Endometrium (tissue), 2 donors: Measurements from ENCODE around the gene PHKA2.

ENCODE experiments used
- FAIRE-seq: peaks from 2 replicates; lab custom pipeline; 2012; peaks lifted over from hg19 to GRCh38; lab: Jason Lieb, UNC
- donor health status: control.
- donor health status: control.

The PHKA2 gene

DNA sequence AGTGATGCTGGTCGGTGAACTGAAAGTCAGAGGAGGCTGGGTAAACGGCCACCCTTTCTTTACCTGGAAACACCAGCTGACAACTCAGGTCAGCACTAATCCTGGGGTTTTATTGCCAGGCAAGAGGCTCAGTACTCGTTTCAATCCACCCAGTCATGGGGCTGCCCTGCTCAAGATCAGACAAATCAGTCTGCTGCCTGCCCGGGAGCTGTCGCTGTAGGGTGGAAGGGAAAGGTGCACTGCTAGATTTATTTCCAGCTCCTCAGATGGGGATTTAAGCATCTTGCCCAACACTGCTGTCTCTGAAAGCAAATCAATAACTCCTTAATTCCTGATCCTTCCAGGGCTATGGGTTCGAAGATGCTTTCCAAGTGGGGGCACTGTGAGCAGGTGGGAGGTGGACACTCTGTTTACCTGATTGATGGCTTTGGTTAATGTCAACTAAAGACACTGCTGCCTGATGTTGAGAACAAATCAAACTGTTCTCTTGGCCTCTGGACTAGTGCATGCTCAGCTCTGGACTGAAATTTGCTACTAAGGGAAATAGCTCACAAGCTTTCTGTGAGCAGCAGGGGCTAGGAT, 59.3 kb downstream of the PHKA2 start:
- no peak for FAIRE-seq

DNA sequence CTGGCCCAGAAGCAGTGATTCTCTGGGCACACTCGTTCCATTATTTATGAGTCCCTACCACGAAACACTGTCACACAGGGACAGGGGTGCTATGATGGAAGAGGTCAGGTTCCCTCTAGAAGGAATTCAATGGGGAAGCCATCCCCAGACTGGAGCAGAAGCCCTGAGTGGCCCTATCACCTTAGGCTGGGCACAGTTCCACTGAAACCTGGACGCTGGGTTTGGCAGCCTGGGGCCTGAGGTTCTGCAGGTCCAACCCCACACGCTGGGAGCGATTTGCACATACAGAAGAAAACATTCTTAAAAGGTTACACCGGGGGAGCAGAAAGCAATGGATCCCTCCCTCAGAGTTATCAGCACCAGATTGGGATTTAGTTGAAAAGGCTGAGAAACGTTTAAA, 63.3 kb downstream of the PHKA2 start:
- FAIRE-seq: no peak

DNA sequence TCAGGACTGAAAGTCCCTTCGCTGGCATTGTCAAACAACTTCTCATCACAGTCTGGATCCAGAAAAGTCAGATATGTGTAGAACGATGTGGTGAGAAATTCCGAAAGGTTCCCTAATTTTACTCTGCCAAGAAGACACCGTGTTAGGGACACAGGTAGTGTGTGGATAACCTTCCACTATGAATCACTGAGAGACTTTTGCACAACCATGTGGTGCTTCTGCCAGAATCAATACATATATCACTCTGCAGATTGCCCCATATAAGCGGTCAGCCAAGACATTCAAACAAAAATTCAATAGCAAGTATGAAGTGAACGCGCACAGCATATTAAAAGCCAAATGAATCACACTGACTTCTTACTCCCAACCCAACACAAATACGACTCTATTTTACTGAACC, 63.8 kb downstream of the PHKA2 start:
- FAIRE-seq: no peak

DNA sequence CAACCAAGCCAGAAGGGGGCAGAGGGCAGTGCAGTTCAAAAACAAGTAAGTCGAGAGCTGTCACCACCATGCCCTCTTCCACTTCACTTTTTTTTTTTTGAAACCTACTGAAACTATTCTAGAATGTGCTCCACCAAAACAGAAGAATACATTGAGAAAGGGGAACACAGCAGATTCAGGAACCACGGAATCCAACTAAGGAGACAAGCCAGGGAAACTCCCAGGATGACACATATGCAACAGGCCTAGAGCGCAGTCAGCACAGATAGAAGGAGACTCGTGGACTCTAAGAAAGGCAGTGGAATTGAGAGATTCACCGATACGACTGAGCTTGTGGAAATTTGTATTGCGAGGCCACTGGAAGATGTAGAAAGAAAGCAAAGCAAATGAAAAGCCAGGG, 66.1 kb downstream of the PHKA2 start:
- FAIRE-seq: no peak

DNA sequence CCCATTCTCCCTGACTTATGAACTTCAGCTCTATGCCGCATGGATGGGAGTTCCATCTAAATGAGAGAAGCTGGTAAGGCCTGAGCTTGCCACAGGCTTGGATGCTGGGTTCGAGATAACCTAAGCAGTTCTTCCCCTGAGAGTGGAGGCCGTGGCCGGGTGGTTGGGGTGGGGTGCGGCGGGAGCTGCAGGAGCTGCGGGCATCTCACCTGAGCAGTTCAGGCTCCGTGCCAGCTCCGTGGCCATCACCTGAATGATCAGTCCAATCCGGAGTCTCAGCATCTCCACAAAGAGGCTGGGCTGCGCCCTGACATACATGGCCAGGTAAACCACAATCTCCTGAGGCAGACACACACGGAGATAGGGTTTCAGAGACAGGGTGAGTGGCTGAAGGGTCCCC, 77.6 kb downstream of the PHKA2 start:
- no peak for FAIRE-seq

DNA sequence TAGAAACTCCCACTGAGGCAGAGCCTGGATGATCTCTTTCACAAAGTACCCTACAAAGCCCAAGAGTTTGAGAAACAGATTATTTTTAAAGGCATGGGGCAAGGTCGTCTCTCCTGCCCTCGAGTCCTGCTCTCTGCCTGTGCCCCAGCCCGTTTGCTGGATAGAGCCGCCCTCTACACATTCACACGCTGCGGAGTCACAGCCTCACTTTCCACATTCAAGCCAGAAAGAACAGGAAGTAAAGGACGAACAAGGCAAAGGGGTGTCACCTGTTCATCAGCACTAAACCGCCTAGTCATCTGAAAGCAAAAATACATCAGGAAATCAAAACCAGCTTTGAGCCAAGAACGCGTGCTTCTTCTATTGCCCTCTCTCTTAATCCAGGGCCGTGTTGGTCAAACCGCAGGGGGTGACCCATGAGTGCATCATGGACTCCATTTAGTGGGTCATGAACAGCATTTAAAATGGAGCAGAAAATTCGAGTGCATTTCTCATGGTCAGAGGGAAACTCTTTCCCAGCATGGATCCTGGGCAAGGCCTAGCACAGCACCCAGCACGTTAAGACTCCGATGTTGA, 83.4 kb downstream of the PHKA2 start:
- FAIRE-seq: no peak

DNA sequence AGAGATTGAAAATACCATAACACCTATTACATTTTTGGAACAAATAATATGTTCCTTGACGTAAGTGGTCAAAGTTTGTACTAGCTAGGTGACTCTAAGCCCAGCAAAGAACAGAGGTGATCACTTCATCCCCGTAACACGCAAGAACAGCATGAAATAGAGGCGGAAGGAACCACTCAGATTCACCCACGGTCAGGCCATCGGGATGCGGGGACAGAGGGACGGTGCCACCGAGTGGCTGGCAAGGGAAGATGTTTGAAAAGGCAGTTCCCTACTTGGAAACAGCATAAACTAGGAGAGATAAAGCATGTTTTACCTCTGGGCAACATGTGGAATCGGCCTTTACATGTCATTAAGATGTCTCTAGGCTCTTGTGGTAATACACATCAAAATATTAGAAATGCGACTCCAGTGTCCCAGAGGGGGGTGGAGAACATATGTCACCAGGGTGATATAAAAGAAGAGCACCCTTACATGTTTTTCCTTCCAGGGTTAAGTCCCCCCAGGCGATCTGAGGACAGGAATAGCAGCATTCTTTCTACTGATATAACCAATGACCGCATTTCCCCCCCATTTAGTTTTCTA, 84.0 kb downstream of the PHKA2 start:
- FAIRE-seq: no peak

DNA sequence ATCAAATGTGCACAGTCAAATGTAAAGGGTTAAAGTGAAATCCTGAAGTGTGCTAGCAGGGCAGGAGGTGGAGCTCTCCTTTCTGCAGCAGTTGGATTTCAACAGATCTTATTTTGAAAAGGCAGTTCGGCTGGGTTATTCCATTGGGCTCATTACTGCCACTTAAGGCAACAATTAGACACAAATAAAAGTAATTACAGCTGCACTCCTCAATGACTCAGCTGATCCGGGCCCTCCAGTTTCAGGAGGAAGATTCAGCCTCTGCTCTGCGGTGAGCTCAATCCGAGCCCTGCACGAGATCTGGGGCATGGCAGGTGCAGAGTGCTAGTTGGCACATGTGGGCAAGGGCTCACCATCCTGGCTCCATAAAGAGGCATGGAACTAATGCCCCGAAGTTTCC, 85.4 kb downstream of the PHKA2 start:
- no peak for FAIRE-seq

DNA sequence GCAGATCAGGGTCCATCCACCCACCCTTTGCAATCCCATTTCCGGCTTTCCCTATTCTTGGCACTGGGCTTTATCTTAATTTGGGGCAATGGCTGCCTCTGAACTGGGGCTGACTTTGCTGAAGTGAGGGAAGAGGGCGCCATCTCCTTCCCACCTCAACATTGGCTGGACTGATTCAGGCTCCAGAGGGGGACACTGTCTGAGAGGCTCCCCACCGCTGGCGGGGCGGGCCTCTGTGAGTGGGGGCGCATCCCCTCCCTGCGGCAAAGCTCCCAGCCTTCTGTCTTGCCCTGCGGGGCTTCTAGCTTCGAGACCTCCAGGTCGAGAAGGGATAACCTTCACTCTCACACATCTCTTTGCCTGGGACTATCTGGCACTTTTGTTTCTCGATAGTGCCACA, 85.8 kb downstream of the PHKA2 start:
- no peak for FAIRE-seq

DNA sequence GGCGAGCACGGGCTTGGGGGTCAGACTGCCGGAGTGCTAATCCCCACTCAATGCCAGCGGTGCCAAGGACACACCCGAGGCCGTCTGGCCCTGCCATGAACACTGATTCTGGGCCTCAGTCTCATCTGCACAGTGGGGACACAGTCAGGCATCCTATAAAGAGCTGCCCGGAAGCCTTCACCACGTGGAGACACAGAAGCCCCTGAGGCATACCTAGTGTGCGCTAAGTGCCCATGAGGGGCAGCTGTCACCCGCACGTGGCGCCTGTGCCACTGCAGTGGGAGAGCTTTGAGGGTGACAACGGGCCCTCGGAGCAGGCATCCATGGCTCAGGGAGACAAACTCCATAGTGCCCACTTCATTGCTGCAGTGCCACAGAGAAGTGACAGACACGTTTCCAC, 86.3 kb downstream of the PHKA2 start:
- no peak for FAIRE-seq

DNA sequence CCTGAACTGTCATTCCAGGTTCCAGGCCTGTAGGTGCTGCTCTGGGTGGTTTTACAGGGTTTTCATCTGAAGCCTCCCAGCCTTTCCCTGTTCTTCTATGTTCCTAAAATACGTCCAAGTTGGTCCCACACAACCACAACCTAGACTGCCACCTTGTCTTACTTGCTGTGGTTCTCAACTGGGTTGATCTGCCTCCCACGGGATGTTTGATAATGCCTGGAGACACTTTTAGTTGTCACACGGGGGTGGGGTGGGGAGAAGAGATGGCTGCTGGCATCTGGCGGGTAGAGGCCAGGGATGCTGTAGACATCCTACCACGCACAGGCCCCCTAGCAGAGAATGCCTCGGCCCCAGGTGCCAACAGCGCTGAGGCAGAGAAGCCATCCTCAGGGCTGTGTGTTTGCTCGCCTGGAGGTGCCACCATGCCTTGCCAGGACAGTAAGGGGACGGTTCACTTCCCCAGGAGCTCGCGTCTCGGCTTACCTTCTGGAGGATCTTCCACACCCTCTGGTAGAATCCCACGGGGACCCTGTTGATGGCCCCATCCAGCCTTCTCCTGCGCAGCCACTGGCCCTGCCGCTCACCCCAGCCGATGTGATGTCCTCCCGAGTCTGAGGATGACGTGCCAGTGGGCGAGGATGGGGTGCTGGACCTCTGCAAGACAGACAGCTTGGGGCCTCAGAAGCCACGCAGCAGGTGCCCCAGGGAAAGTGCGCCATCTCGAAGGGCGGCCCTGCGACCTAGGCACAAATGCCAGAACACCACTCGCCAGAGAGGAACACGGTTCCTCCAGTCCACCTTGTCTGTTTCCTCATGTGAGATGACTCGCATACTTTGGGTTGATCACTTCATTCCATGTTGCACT, 87.0 kb downstream of the PHKA2 start:
- FAIRE-seq: no peak

DNA sequence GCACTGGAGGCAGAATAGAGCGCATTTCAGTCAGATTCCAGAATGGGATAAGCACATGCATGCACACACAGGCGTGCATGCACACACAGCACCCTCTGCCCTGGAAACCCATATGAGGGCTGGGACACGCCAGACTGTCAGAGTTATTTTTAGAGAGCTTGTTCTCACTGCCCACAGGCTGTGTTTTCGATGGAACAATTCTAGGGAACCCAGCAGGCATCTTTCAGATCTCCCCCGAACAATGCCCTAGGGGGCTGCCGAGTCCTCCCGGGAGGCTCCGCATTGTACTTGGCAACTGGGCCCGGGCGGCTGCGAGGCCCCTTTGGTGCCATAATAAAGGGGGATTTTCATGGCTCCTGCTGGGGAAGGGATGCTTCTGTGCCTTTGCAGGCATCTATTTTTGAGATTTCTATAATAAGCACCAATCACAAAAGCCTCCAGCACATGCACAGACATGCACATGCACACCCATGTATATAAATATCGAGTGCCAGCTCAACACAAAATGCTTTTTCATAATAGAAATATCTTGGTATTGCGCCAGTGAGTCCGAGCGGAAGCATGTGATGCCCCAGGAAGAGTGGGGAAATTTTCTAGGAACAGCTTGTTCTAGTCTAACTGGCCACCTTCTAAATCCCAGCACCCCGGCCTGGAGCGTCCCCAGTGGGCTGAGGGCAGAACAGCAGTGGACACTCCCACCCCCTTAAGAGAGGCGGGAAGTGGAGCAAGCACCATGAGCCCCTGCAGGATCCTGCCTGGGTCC, 88.5 kb downstream of the PHKA2 start:
- FAIRE-seq: no peak

DNA sequence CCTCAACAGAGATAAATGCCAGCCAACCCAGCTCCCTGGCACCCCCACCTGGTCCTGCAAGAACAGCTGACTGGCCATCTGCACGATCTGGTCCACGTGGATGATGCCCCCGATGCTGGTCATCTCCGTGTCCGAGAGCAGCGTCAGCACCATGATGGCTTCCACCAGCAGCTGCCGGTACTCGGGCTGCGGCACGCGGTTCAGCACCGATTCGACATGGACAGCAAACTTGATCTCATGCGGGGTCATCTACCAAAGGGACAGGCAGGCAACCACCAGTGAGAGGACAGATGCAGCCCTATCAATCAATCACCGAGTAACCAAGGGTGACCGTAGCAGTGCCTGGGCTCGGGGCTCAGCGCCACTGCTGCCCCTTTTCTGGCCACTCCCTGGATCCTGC, 89.8 kb downstream of the PHKA2 start:
- no peak for FAIRE-seq

DNA sequence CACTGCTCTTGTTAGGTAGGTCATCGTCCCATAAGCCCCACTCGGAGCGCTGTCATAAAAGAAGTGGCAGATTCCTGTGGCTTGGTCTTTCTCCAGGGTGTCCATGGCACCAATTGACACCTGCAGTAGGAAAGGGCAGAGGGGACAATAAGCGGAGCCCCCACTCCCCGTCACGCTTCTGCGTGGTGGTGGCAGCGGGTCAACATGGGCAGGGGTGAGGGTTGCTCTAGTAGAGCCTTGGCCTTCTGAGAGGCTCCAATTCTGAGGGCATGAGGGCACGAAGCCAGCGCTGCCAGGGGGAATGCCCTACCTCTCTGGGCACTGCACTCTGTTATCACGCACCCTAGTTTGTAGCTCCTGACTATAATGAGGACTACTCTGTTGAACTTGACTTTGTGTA, 90.4 kb downstream of the PHKA2 start:
- no peak for FAIRE-seq

DNA sequence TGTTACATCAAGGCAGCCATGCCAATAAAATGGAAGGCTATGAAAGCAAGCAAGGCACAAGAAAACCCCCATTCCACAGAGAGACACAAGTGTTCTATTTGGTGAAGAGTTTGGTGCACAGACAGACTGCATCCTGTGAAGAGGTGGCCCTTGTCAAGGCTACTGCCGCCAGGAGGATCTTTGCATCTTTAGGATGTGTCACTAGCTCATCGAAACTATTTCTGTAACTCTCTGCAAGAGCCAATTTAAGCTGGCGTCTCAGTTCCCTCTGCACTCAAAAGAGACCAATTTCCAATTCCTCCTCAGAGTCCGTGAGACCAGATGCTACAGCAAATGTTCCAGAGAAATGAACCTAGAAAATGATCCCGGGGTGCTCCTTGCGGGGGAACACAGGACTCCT, 91.0 kb downstream of the PHKA2 start:
- no peak for FAIRE-seq

DNA sequence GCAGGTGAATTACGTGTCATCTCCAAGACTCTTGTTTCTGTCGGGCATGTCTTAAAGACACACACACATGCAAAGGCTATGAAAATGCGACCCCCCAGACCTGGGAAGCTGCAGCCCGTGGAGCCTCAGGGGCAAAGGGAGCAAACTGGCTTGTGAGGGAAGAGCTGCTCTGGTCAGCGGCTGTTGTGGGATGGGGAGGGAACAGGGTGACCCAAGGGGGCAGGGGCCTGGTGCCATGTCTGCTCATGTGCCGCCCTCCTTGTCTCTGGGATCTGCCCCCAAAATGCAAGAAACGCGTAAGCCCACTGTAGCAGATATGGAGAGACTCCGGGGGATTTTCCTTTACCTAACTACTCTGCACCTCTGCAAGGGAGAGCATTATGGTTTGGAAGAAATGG, 92.4 kb downstream of the PHKA2 start:
- FAIRE-seq: no peak

DNA sequence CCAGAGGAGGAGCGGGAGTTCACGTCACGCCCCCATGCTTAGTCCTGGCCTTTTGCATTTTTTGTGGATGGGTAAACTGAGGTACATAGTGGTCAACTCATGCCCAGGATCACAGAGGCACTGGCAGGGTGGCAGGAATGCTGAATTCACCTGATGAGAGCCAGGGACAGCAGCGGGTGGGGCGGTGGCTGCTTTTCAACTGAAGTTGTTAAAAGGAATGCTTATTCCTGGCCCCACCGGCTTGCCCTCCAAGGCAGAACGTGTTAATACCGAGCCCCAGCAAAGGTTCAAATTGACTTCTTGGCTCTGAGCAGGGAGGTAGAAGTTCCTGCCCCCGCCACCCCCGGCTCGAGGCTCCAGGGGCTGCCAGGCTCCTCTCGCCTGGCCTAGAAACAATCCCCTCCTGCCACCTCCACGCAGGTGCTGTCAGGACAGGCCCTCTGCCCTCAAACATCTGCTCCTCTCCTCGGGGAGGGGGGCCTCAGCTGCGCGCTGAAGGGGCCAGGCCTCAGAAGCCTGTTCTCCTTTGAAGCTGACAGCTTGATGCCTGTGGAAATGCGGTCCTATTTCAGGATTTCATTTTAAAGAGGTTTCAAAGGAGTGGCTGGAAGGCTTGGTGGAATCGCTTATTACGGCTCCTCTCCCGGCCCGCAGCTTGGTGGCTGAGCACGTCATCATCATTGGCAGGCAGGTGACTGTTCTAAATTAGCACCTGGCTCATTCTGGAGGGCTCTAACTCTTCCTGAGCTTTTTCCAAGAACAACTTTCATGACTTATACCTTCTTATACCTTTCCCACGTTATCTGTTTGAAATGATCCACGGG, 93.0 kb downstream of the PHKA2 start:
- FAIRE-seq: no peak

DNA sequence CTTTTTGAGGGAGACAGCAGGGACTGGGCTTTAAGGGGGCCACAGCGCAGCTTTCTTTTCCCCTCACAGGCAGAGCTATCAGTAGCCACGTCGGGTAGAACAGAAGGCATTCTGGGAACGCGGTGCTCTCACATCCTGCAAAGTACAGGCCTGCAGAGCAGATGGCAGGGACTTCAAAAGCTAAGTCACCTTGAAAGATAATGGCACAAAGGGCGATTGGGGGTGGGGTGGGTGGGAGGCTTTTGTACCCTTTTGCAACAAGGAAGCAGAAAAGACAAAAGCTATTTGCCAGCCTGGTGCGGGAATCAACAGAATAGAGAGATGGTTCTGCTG, 93.9 kb downstream of the PHKA2 start:
- no peak for FAIRE-seq

DNA sequence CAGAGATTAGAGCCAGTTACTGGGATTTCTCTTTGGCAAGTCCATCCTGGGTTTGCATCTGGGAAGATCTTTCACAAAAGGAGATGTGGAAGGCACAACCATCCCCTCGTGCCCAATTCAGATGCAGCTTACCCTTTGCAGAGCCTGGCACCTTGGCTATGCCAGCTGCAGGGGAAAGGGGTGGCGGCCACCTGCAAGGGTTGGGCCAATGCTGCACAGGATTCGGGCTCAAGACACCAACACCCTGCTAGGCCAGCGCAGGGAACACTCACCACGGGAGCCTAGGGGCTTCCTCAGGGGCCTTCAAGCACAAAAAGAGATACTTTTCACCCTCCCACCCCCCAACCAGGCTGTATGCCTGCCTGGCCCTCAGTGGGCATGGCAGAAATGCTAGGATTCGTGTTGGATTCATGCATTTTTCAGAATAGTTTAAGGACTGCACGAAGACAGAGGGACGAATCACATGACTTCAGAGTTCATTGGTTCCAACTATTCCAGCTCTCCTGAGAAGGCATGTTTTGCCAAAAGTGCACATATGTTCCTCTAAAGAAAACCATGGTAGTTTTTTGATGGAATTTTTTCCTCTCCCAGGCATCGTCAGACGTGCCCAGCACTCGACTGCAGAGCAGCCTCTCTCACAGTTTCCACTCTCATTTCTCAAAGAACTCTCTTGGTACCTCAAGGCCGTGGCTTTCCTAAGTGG, 94.4 kb downstream of the PHKA2 start:
- no peak for FAIRE-seq

DNA sequence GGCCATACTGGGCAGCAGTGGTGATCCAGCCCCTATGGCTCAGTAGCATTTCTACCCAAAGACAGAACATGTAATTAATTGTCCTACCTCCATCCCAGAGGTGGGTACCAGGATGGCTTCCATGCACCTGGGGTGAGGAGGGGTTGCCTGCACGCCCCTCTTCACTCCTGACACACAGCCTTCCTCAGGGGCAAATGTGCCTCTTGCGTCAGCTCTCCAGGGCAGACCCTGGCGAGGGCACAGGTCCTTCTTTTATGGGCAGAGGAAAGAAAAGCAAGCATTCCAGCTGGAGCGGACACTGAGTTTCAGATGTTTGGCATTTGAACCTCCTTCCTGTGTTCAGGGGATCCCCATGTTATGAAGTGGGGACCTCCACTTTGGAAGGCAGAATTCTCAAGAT, 95.6 kb downstream of the PHKA2 start:
- FAIRE-seq: no peak

DNA sequence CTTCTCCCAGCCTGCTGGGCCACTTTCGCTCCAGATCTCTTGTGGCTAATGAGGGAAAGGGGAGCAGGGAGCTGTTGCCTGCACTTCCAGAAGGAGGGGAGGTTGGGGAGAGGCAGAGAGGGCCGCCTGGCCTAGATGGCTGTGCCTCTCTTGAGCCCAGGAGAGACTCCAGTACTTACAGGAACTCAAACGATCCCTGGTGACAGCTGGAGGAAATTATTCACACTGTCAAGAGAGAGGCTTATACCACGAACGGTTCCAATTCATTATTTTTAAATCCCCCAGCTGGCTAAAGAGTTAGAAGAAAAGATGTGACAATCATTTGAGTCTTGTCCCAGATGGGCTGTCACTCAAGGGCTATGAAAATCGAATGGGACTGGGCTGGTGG, 96.1 kb downstream of the PHKA2 start:
- FAIRE-seq: no peak
